Mononuclear cell (primary cell): Measurements from ENCODE around the gene MTHFD2L. TPM values are rescaled to one million over a fixed set of nuclear protein-coding genes. Genes with fewer than 3 reads are reported as not detected.

Source experiments
- H3K27me3 ChIP-seq: 2 replicates; pipeline ENCODE4 v1.6.0; 2011; ENCODE audit warnings: low read length, control low read depth; ENCODE audit not compliant: insufficient read depth
- H3K4me1 ChIP-seq: 2 replicates; pipeline ENCODE4 v1.5.1; 2011; ENCODE audit warnings: mild to moderate bottlenecking, low read length, control low read depth; ENCODE audit not compliant: insufficient read depth
- H3K4me3 ChIP-seq: 2 replicates; pipeline ENCODE4 v1.5.1; 2011; ENCODE audit warnings: mild to moderate bottlenecking, low read length, moderate library complexity
- H3K9me3 ChIP-seq: 2 replicates; pipeline ENCODE4 v1.5.1; 2011; ENCODE audit warnings: low read depth, mild to moderate bottlenecking, control low read depth, low read length
- total RNA-seq: library from RNA; depleted of rRNA; stranded (reverse); fragments of >200 nt; gene quantifications from one replicate; pipeline ENCODE4 v1.2.3, GENCODE V29; 2012

MTHFD2L gene
- total RNA-seq, 1 donor: 20.1 TPM

- Histone ChIP-seq H3K4me3 (no peak overlapping the region), H3K27me3 (no peaks in the 10 kb centered on the region), H3K9me3 (no peaks in the 10 kb centered on the region), H3K4me1 (peaks cover 18% of the 10 kb centered on the region)
Observed at GRCh38 chr4:74228691-74229640, 71.0 kb downstream of the MTHFD2L start.

GRCh38 chr4:74230902-74231499 lies 73.1 kb downstream of the MTHFD2L start:
- H3K4me3 ChIP-seq: no peak overlapping the region
- no peaks in the 10 kb centered on the region for H3K9me3 ChIP-seq
- peaks cover 15% of the 10 kb centered on the region for H3K4me1 ChIP-seq
- H3K27me3 ChIP-seq: no peaks in the 10 kb centered on the region

GRCh38 chr4:74235135-74235534 lies 77.2 kb downstream of the MTHFD2L start:
- peaks cover 14% of the 10 kb centered on the region for H3K4me1 ChIP-seq
- no peak overlapping the region for H3K4me3 ChIP-seq
- no peaks in the 10 kb centered on the region for H3K27me3 ChIP-seq
- no peaks in the 10 kb centered on the region for H3K9me3 ChIP-seq

- no peaks in the 10 kb centered on the region for H3K9me3 ChIP-seq
- no peak overlapping the region for H3K4me3 ChIP-seq
- H3K27me3 ChIP-seq: no peaks in the 10 kb centered on the region
- H3K4me1 ChIP-seq: no peaks in the 10 kb centered on the region
Observed at GRCh38 chr4:74237425-74237966, 79.6 kb downstream of the MTHFD2L start.

- H3K4me3 ChIP-seq: no peak overlapping the region
- H3K4me1 ChIP-seq: no peaks in the 10 kb centered on the region
Observed at GRCh38 chr4:74244049-74244448, 86.1 kb downstream of the MTHFD2L start.

GRCh38 chr4:74252933-74253332 lies 95.0 kb downstream of the MTHFD2L start:
- Histone ChIP-seq H3K4me3 (no peak overlapping the region), H3K27me3 (no peaks in the 10 kb centered on the region), H3K9me3 (peaks cover 7% of the 10 kb centered on the region), H3K4me1 (no peaks in the 10 kb centered on the region)

More at GRCh38 chr4:74244049-74244448, 86.1 kb downstream of the MTHFD2L start:
- H3K9me3 ChIP-seq: no peaks in the 10 kb centered on the region
- H3K27me3 ChIP-seq: no peaks in the 10 kb centered on the region

GRCh38 chr4:74254386-74254785 lies 96.5 kb downstream of the MTHFD2L start:
- Histone ChIP-seq H3K9me3 (peaks cover 7% of the 10 kb centered on the region), H3K27me3 (no peaks in the 10 kb centered on the region), H3K4me1 (no peaks in the 10 kb centered on the region), H3K4me3 (no peak overlapping the region)

- H3K27me3 ChIP-seq: no peaks in the 10 kb centered on the region
- no peak overlapping the region for H3K4me3 ChIP-seq
- H3K9me3 ChIP-seq: peaks cover 7% of the 10 kb centered on the region
- no peaks in the 10 kb centered on the region for H3K4me1 ChIP-seq
Observed at GRCh38 chr4:74255096-74255495, 97.2 kb downstream of the MTHFD2L start.

- H3K4me1 ChIP-seq: no peaks in the 10 kb centered on the region
- H3K9me3 ChIP-seq: no peaks in the 10 kb centered on the region
- H3K4me3 ChIP-seq: no peak overlapping the region
- H3K27me3 ChIP-seq: no peaks in the 10 kb centered on the region
Observed at GRCh38 chr4:74258963-74259362, 101.0 kb downstream of the MTHFD2L start.

GRCh38 chr4:74260036-74260435 lies 102.1 kb downstream of the MTHFD2L start:
- no peak overlapping the region for H3K4me3 ChIP-seq
- H3K4me1 ChIP-seq: no peaks in the 10 kb centered on the region
- H3K27me3 ChIP-seq: no peaks in the 10 kb centered on the region

GRCh38 chr4:74262522-74262921 lies 104.6 kb downstream of the MTHFD2L start:
- Histone ChIP-seq H3K27me3 (no peaks in the 10 kb centered on the region), H3K4me1 (no peaks in the 10 kb centered on the region), H3K9me3 (no peaks in the 10 kb centered on the region), H3K4me3 (no peak overlapping the region)

More at GRCh38 chr4:74260036-74260435, 102.1 kb downstream of the MTHFD2L start:
- H3K9me3 ChIP-seq: no peaks in the 10 kb centered on the region

GRCh38 chr4:74263551-74263950 lies 105.6 kb downstream of the MTHFD2L start:
- Histone ChIP-seq H3K4me1 (no peaks in the 10 kb centered on the region), H3K4me3 (no peak overlapping the region), H3K27me3 (no peaks in the 10 kb centered on the region), H3K9me3 (no peaks in the 10 kb centered on the region)

GRCh38 chr4:74266081-74266480 lies 108.2 kb downstream of the MTHFD2L start:
- Histone ChIP-seq H3K4me1 (no peaks in the 10 kb centered on the region), H3K4me3 (no peak overlapping the region), H3K27me3 (no peaks in the 10 kb centered on the region), H3K9me3 (no peaks in the 10 kb centered on the region)

- Histone ChIP-seq H3K27me3 (no peaks in the 10 kb centered on the region), H3K4me3 (no peak overlapping the region), H3K9me3 (no peaks in the 10 kb centered on the region), H3K4me1 (no peaks in the 10 kb centered on the region)
Observed at GRCh38 chr4:74267998-74268606, 110.2 kb downstream of the MTHFD2L start.

- H3K9me3 ChIP-seq: no peaks in the 10 kb centered on the region
- H3K4me3 ChIP-seq: no peak overlapping the region
- H3K4me1 ChIP-seq: no peaks in the 10 kb centered on the region
- no peaks in the 10 kb centered on the region for H3K27me3 ChIP-seq
Observed at GRCh38 chr4:74268643-74269042, 110.7 kb downstream of the MTHFD2L start.
